HG02840 (cell line): Measurements from ENCODE around the gene CGB1.
"Not testable (repeated sequence)": the region's sequence is repeated elsewhere in the genome, so short reads cannot be mapped to it uniquely, and the experiment has no call there.

Source experiments
- ATAC-seq: cut with Tn5 transposase; IDR thresholded peaks from one replicate; pipeline ENCODE4 v1.9.1; 2021; ENCODE audit warnings: mild to moderate bottlenecking, moderate library complexity, moderate number of reproducible peaks; ENCODE audit not compliant: unreplicated experiment, low FRiP score

CGB1 gene

GRCh38 chr19:49059053-49059452 is 22.4 kb upstream of the CGB1 start:
- ATAC-seq: no peak

GRCh38 chr19:49058562-49058961 is 21.9 kb upstream of the CGB1 start:
- ATAC-seq: no peak

- no peak for ATAC-seq
Measured at GRCh38 chr19:49057636-49058234, 21.0 kb upstream of the CGB1 start, which contains the start of gene CGB7. Gene CGB7, minus strand, starts transcription at chr19:49057749. Its CDS starts 2,374 bp downstream, at chr19:49055375.

GRCh38 chr19:49056902-49057596 is 20.4 kb upstream of the CGB1 start:
- not testable (repeated sequence) for ATAC-seq

GRCh38 chr19:49056101-49056901 is 19.6 kb upstream of the CGB1 start:
- no peak for ATAC-seq

GRCh38 chr19:49050376-49051033 is 13.8 kb upstream of the CGB1 start:
- not testable (repeated sequence) for ATAC-seq

- not testable (repeated sequence) for ATAC-seq
Measured at GRCh38 chr19:49049834-49050233, 13.1 kb upstream of the CGB1 start.

- ATAC-seq: not testable (repeated sequence)
Measured at GRCh38 chr19:49049011-49049410, 12.3 kb upstream of the CGB1 start, which contains the start of gene CGB8. Gene CGB8, minus strand, starts transcription at chr19:49049111. Its CDS starts 372 bp downstream, at chr19:49048739.

- not testable (repeated sequence) for ATAC-seq
Measured at GRCh38 chr19:49043548-49043947, 6.9 kb upstream of the CGB1 start, which contains the start of gene CGB5. Gene CGB5, plus strand, starts transcription at chr19:49043848. Its CDS starts 362 bp downstream, at chr19:49044210.

GRCh38 chr19:49042666-49043065 is 6.0 kb upstream of the CGB1 start:
- not testable (repeated sequence) for ATAC-seq

GRCh38 chr19:49042177-49042576 is 5.5 kb upstream of the CGB1 start:
- ATAC-seq: no peak

- not testable (repeated sequence) for ATAC-seq
Measured at GRCh38 chr19:49039736-49040135, 3.0 kb upstream of the CGB1 start.

- ATAC-seq: not testable (repeated sequence)
Measured at GRCh38 chr19:49038557-49039276, 2.0 kb upstream of the CGB1 start.

GRCh38 chr19:49038111-49038510 is 1.4 kb upstream of the CGB1 start:
- ATAC-seq: not testable (repeated sequence)

- ATAC-seq: not testable (repeated sequence)
Measured at GRCh38 chr19:49031642-49032301, 4.9 kb downstream of the CGB1 start, which contains the start of gene CGB2. Gene CGB2, plus strand, starts transcription at chr19:49031890. Its CDS starts 206 bp downstream, at chr19:49032096.

GRCh38 chr19:49030323-49030722 is 6.4 kb downstream of the CGB1 start:
- not testable (repeated sequence) for ATAC-seq

- not testable (repeated sequence) for ATAC-seq
Measured at GRCh38 chr19:49029749-49030148, 6.9 kb downstream of the CGB1 start.

GRCh38 chr19:49028686-49029085 is 8.0 kb downstream of the CGB1 start:
- not testable (repeated sequence) for ATAC-seq

- ATAC-seq: not testable (repeated sequence)
Measured at GRCh38 chr19:49025599-49025998, 11.1 kb downstream of the CGB1 start.
